A673 (cell line): Measurements from ENCODE around the gene TRPM3.

Source experiments
- CTCF ChIP-seq: fragments of 300-800, 200-600 bp; sonication (generic); conservative IDR thresholded peaks from 2 replicates; pipeline ENCODE4 v1.5.1; 2017; ENCODE audit warnings: low read depth, mild to moderate bottlenecking, antibody characterized with exemption, low read length, moderate library complexity, mixed read lengths
- EZH2 ChIP-seq: fragments of 200-600 bp; sonication (generic); IDR thresholded peaks from 2 replicates; pipeline ENCODE4 v1.6.1; 2017; ENCODE audit warnings: borderline replicate concordance, low read depth, mild to moderate bottlenecking, mixed read lengths, antibody characterized with exemption, low read length; ENCODE audit not compliant: poor library complexity, severe bottlenecking

- TF ChIP-seq CTCF, result no peak
- TF ChIP-seq EZH2, result no peak
These were observed 162.1 kb downstream of the TRPM3 start for GRCh38 chr9:70959366-70959765.
